Measurements from ENCODE around the gene PODN.

The PODN gene

DNA sequence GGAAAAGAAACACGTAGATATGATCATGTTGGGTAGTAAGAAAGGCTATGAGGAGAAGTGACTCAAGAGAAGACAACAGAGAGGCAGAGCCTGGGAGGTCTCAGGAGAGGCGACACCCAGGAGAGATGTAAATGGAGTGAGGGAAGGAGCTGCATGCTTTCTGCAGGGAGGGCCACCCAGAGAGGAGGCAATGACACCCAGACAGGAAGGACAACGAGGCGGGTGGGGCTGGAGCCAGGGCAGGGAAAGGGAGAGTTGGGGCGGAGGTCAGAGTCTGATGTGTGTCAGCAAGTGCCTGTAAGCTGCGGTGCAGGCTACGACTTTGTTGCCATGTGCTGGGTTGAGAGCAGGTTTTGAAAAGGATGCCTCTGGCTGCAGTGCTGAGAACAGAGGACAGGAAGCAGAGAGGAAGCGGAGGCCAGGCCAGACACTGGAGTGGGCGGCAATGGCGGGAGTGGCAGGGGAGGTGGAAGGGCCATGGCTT is 49.1 kb downstream of the PODN start:
- no peak for DNase-seq (ENCODE audit: low spot score)
- TF ChIP-seq, protein P1, sequence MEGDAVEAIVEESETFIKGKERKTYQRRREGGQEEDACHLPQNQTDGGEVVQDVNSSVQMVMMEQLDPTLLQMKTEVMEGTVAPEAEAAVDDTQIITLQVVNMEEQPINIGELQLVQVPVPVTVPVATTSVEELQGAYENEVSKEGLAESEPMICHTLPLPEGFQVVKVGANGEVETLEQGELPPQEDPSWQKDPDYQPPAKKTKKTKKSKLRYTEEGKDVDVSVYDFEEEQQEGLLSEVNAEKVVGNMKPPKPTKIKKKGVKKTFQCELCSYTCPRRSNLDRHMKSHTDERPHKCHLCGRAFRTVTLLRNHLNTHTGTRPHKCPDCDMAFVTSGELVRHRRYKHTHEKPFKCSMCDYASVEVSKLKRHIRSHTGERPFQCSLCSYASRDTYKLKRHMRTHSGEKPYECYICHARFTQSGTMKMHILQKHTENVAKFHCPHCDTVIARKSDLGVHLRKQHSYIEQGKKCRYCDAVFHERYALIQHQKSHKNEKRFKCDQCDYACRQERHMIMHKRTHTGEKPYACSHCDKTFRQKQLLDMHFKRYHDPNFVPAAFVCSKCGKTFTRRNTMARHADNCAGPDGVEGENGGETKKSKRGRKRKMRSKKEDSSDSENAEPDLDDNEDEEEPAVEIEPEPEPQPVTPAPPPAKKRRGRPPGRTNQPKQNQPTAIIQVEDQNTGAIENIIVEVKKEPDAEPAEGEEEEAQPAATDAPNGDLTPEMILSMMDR (IDR thresholded peaks at IDR 0.05; ENCODE audit: borderline replicate concordance, control extremely low read depth, extremely low read depth, insufficient read depth, missing control alignments), result no peak
- in situ Hi-C loops (cut with MboI; ENCODE audit: low sequenced_read_pairs, unreplicated experiment), result no loop called here

DNA sequence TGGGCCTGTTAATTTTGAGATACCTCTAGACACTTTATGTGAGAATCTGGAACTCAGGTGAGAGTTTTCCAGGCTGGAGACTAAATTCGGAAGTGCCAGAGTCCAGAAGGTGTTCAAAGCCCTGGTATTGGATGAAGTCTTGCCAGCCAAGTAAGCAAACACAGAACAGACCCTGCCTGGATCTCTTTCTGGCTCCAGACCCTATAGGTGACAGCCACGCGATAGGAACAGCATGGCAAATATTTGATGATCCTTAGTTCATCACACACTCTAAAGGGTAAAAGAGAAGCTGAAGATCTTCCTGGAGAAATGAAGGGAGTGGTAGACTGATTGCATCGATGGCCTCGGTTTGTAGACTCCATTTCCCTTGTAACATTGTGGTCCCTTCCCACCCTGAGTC is 49.7 kb downstream of the PODN start:
- in situ Hi-C loops (cut with MboI; ENCODE audit: low sequenced_read_pairs, unreplicated experiment), result no loop called here
- TF ChIP-seq, protein P1 (IDR thresholded peaks at IDR 0.05; ENCODE audit: borderline replicate concordance, control extremely low read depth, extremely low read depth, insufficient read depth, missing control alignments), result no peak
- no peak for DNase-seq (ENCODE audit: low spot score)

DNA sequence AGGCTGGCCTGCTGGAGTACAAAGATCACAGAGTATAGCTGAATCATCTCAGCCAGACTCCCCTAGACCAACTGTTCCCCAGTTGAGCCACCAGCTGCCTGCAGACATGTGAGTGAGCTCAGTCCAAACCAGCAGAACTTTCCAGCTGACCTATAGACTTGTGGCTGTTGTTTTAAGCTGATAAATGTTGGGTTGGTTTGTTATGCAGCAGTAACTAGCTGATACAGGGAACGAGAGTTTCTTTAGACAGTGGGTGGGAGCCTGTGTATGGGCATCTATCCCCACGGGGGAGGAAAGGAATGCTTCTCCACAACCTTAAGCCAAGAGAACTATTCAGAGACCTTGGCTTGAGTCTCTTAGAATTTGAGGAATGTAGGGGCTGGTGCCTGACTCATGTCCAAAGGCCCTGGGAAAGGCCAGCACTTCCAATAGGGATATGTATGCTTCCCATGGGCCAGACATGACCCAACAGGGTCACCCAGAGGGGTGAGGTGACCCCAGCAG is 50.3 kb downstream of the PODN start:
- DNase-seq (ENCODE audit: low spot score), result no peak
- in situ Hi-C loops (cut with MboI; ENCODE audit: low sequenced_read_pairs, unreplicated experiment), result no loop called here
- TF ChIP-seq, protein P1 (IDR thresholded peaks at IDR 0.05; ENCODE audit: borderline replicate concordance, control extremely low read depth, extremely low read depth, insufficient read depth, missing control alignments), result no peak

DNA sequence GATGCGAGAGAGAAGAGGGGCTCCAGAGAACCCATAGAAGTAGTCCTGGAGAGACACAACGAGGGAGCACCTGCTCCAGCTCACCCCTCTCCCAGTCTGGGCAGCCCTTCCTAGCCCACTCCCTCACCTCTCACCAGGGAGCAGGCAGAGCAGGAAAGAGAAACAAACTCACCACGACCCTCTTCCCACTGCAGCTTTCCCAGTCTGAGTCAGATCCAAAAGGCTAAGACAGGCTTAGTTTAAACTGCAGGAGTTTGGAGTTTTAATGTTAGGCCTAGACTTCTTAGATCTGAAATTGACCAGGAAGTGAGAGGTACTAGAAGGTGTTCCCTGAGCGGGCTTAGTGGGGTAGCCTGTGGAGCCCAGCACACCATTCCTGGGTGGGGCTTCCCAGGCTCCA is 50.8 kb downstream of the PODN start:
- in situ Hi-C loops (cut with MboI; ENCODE audit: low sequenced_read_pairs, unreplicated experiment), result no loop called here
- no peak for DNase-seq (ENCODE audit: low spot score)
- TF ChIP-seq, protein P1 (IDR thresholded peaks at IDR 0.05; ENCODE audit: borderline replicate concordance, control extremely low read depth, extremely low read depth, insufficient read depth, missing control alignments), result no peak

DNA sequence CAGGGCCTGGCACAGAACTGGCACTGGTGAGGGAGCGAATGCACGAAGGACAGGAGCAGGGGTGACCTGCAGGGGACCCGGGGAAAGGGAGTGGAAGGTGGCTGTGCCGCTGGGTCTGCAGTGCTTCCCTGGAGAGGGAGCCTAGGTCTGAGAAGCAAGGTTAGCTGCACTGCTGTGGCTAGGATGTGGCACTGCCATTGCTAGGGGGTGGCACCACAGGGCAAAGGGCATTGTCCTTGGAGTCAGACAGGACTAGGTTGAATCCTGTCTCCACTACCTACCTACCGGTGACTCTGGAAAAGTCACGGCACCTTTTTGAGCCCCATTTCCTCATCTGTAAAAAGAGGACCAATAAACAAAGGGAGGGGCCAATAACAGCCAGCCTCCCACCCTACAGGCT is 52.1 kb downstream of the PODN start:
- TF ChIP-seq, protein P1 (IDR thresholded peaks at IDR 0.05; ENCODE audit: borderline replicate concordance, control extremely low read depth, extremely low read depth, insufficient read depth, missing control alignments), result no peak
- DNase-seq (ENCODE audit: low spot score), result no peak
- in situ Hi-C loops (cut with MboI; ENCODE audit: low sequenced_read_pairs, unreplicated experiment), result no loop called here

DNA sequence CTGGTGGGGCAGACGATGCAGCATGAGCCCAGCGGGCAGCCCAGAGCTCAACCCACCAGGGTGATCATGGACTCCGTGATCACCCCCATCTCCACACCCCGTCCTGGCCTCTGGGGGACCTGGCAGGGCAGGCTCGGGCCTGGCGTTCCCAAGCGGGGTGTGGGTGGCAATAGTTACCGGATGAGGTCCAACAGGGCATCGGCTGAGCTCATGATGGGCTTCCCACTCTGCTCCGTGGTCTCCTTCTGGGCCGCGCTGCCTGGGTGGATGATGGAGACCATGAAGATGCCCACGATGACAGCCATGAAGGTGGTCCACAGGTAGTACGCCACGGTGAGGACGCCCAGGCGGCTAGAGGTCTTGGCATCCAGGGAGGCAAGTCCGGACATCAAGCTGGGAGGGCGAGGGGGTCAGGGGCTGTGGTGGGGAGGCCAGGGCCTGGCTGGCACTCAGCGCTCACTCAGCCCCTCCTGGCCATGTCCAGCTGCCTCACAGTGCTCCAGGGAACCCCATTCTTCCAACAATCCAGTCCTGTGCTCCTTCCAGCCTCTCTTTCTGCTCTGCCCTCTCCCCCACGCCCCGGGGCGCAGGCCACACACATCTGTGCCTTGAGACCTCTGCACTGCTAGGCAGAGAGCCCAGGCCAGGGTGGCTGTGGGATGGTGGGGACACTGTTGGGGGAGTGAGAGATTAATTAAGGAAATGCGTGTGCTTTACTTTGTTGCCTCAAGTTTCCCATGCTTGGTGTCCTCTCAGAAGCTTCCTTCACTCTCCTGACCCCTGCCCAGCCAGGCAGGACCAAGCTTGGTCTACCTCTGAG is 52.8 kb downstream of the PODN start:
- DNase-seq (ENCODE audit: low spot score), result no peak
- TF ChIP-seq, protein P1 (IDR thresholded peaks at IDR 0.05; ENCODE audit: borderline replicate concordance, control extremely low read depth, extremely low read depth, insufficient read depth, missing control alignments), result no peak
- in situ Hi-C loops (cut with MboI; ENCODE audit: low sequenced_read_pairs, unreplicated experiment), result no loop called here
